K562 (cell line): Measurements from ENCODE around the gene CNNM4. TPM values are rescaled to one million over a fixed set of nuclear protein-coding genes. Genes with fewer than 3 reads are reported as not detected.
A peak's percentile ranks its signal among the peaks of the same experiment; 100 is the strongest.

Experiments
- CUX1 ChIP-seq: fragments of 200-800 bp; sonication (Bioruptor generic); IDR thresholded peaks from 2 replicates; pipeline ENCODE4 v1.6.1; 2016; ENCODE audit warnings: missing genetic modification characterization, missing compliant biosample characterization
- HDAC2 ChIP-seq: fragments of 450-650 bp; IDR thresholded peaks from 2 replicates; pipeline ENCODE4 v1.6.1; 2016; ENCODE audit warnings: mild to moderate bottlenecking
- RBBP5 ChIP-seq: fragments of 200-600 bp; sonication (generic); IDR thresholded peaks from 2 replicates; pipeline ENCODE4 v1.6.1; 2012; ENCODE audit warnings: borderline replicate concordance, mild to moderate bottlenecking, low read length, control low read depth, inconsistent platforms; ENCODE audit not compliant: insufficient read depth, poor library complexity, severe bottlenecking
- RCOR1 ChIP-seq, 2 experiments: IDR thresholded peaks; 2 replicates each; pipeline ENCODE4 v1.6.1; 2012; ENCODE audit warnings: low read depth in 2 of 2, low read length in 2 of 2, borderline replicate concordance in 1 of 2, improper control_type of control experiment in 1 of 2
- ZNF609 ChIP-seq: sonication (generic); formaldehyde crosslinking; IDR thresholded peaks from 2 replicates; pipeline ENCODE4 v1.8.1; 2023; ENCODE audit warnings: missing genetic modification reagents, mild to moderate bottlenecking, borderline replicate concordance
- polyA plus RNA-seq, 8 experiments: library from polyadenylated mRNA; depleted of rRNA in 4 of 8; stranded (reverse) in 5 of 8; unstranded in 3 of 8; fragments of >200 nt; fragmentation: Nextera tagmentation in 2 of 8; fragmentation: Illumina TruSeq in 1 of 8; extraction: Ambion mirVana in 2 of 8; extraction: Trizol in 1 of 8; gene quantifications; 2 replicates each; pipeline versions ENCODE4 v1.2.1 to v1.2.3, GENCODE V29; 2011 to 2014; ENCODE audit warnings: inconsistent platforms in 1 of 8, missing spikeins in 1 of 8
- total RNA-seq, 7 experiments: library from RNA; depleted of rRNA in 6 of 7; stranded (reverse); fragments of >200 nt in 6 of 7; fragmentation: Illumina TruSeq in 2 of 7; extraction: Trizol in 2 of 7; gene quantifications; 2 replicates each; pipeline versions ENCODE4 v1.2.1 to v1.2.3, GENCODE V29; 2011 to 2021; ENCODE audit warnings: low replicate concordance in 1 of 7

Gene CNNM4
- total and polyA plus RNA-seq, 9 of the 15 experiments (the other 6 are each of a cell fraction or from before 2014, with no cell fraction given): 0.96 to 6.3 (median 2.8) TPM

- no peak for TF ChIP-seq CUX1 (CRISPR knock-in tag)
- TF ChIP-seq ZNF609 (CRISPR knock-in tag): no peak
- TF ChIP-seq RCOR1 (IDR thresholded peaks at IDR 0.05; ENCODE audit: borderline replicate concordance in 1 of 2, low read depth in 2 of 2, low read length in 2 of 2): no peak; a peak in 1 of 4 replicates
- peak; percentile 52 for TF ChIP-seq RBBP5
- TF ChIP-seq HDAC2: peak; percentile 57; the same call in 1 of the 2 replicates
Measured at GRCh38 chr2:96815326-96816126, 54.8 kb downstream of the CNNM4 start (continued).
